ENCODE measurements around the gene NPS. TPM values are rescaled to one million over a fixed set of nuclear protein-coding genes. Genes with fewer than 3 reads are reported as not detected.

The NPS gene
- total RNA-seq, 1 experiment from 2014 or later: not detected

GRCh38 chr10:127525686-127526085 is 23.4 kb upstream of the NPS start:
- Histone ChIP-seq H3K27ac (ENCODE audit: low read length) (no peak overlapping the region), H3K4me1 (ENCODE audit: control insufficient read depth, insufficient read depth, low read length) (no peaks in the 10 kb centered on the region), H3K27me3 (ENCODE audit: control insufficient read depth, insufficient read depth, low read length) (peaks cover 43% of the 10 kb centered on the region), H3K9me3 (ENCODE audit: control insufficient read depth, insufficient read depth, low read depth, low read length) (no peaks in the 10 kb centered on the region), H3K4me3 (ENCODE audit: low read depth in 2 of 2, low read length in 2 of 2) (no peak overlapping the region), H3K36me3 (ENCODE audit: control insufficient read depth, insufficient read depth, low read length) (no peaks in the 10 kb centered on the region; the same call in 1 of the 2 replicates)
- BruUV-seq (replicated peaks): no TSS peak
- CTCF ChIA-PET: no interaction called here
- no peak for DNase-seq (ENCODE audit: low read depth, low spot score)
- TF ChIP-seq POLR2AphosphoS5 (IDR thresholded peaks at IDR 0.05; ENCODE audit: low read depth, low read length) (no peak), TCF7L2 (IDR thresholded peaks at IDR 0.05; ENCODE audit: low read depth, low read length) (no peak), REST (IDR thresholded peaks at IDR 0.05; ENCODE audit: insufficient read depth in 1 of 2, low read depth in 2 of 2, low read length in 1 of 2) (no peak), SIN3A (IDR thresholded peaks at IDR 0.05; ENCODE audit: borderline replicate concordance, insufficient read depth, low read depth, low read length) (no peak), CTCF (IDR thresholded peaks at IDR 0.05) (no peak)
- POLR2A ChIA-PET: no interaction called here
- in situ Hi-C loops (cut with HindIII; ENCODE audit: low pct_unique_long_range_greater_than_20kb, low sequenced_read_pairs) (no loop called here), intact Hi-C loops (cut with micrococcal nuclease; ENCODE audit: unreplicated experiment) (no loop called here)
- no peak for ATAC-seq

GRCh38 chr10:127526161-127526560 is 22.9 kb upstream of the NPS start:
- no peak for ATAC-seq
- POLR2A ChIA-PET: no interaction called here
- TF ChIP-seq TCF7L2 (IDR thresholded peaks at IDR 0.05; ENCODE audit: low read depth, low read length) (no peak), SIN3A (IDR thresholded peaks at IDR 0.05; ENCODE audit: borderline replicate concordance, insufficient read depth, low read depth, low read length) (no peak), CTCF (IDR thresholded peaks at IDR 0.05) (no peak), POLR2AphosphoS5 (IDR thresholded peaks at IDR 0.05; ENCODE audit: low read depth, low read length) (no peak), REST (IDR thresholded peaks at IDR 0.05; ENCODE audit: insufficient read depth in 1 of 2, low read depth in 2 of 2, low read length in 1 of 2) (no peak)

More at GRCh38 chr10:127526161-127526560, 22.9 kb upstream of the NPS start:
- Histone ChIP-seq H3K27ac (ENCODE audit: low read length) (no peak overlapping the region), H3K36me3 (ENCODE audit: control insufficient read depth, insufficient read depth, low read length) (no peaks in the 10 kb centered on the region; the same call in 1 of the 2 replicates), H3K9me3 (ENCODE audit: control insufficient read depth, insufficient read depth, low read depth, low read length) (no peaks in the 10 kb centered on the region), H3K4me3 (ENCODE audit: low read depth in 2 of 2, low read length in 2 of 2) (no peak overlapping the region), H3K4me1 (ENCODE audit: control insufficient read depth, insufficient read depth, low read length) (no peaks in the 10 kb centered on the region), H3K27me3 (ENCODE audit: control insufficient read depth, insufficient read depth, low read length) (peaks cover 43% of the 10 kb centered on the region)
- no TSS peak for BruUV-seq (replicated peaks)
- in situ Hi-C loops (cut with HindIII; ENCODE audit: low pct_unique_long_range_greater_than_20kb, low sequenced_read_pairs) (no loop called here), intact Hi-C loops (cut with micrococcal nuclease; ENCODE audit: unreplicated experiment) (no loop called here)
- CTCF ChIA-PET: no interaction called here
- DNase-seq (ENCODE audit: low read depth, low spot score): no peak
